HepG2 (cell line): Measurements from ENCODE around the gene CCDC178. TPM values are rescaled to one million over a fixed set of nuclear protein-coding genes. Genes with fewer than 3 reads are reported as not detected.
A peak's percentile ranks its signal among the peaks of the same experiment; 100 is the strongest.

Experiments
- ATAC-seq: fragments of 200-7000 bp; cut with Tn5 transposase; 3 replicates; pipeline ENCODE4 v1.9.1; 2020; ENCODE audit warnings: mild to moderate bottlenecking, moderate library complexity
- BruUV-seq: library from RNA; stranded (reverse); fragments of 400-500 nt; replicated peaks from 2 replicates; lab custom pipeline; 2021; lab: Mats Ljungman, UMichigan
- CTCF ChIA-PET: fragments of 300-600 bp; formaldehyde crosslinking; extraction: SDS; loops from one replicate; lab custom pipeline; 2021; ENCODE audit warnings: low total read pairs, inconsistent platforms, low intra/inter-chr PET ratio; lab: Yijun Ruan, JAX
- POLR2A ChIA-PET: fragments of 350-600 bp; sonication (Branson Sonifier 250); formaldehyde crosslinking; loops from one replicate; lab custom pipeline; 2020; ENCODE audit warnings: antibody characterized with exemption, inconsistent platforms; lab: Yijun Ruan, JAX
- DNase-seq: peaks from one replicate; pipeline ENCODE4 v3.0.0-alpha.2; 2015; ENCODE audit warnings: low spot score
- FAIRE-seq: peaks from 3 replicates; lab custom pipeline; 2011; peaks lifted over from hg19 to GRCh38; lab: Jason Lieb, UNC
- H2AFZ ChIP-seq: one replicate; pipeline ENCODE4 v1.6.1; 2011; ENCODE audit warnings: low read length, inconsistent platforms
- H3K27ac ChIP-seq: fragments of 300-600 bp; 3 replicates; pipeline ENCODE4 v1.8.0; 2011; ENCODE audit warnings: mixed run types, mild to moderate bottlenecking, mixed read lengths, low read length, inconsistent platforms; ENCODE audit not compliant: insufficient read depth; ENCODE audit errors: extremely low read length
- H3K27me3 ChIP-seq, 2 experiments: fragments of 200-600 bp in 1 of 2; 2 replicates in 1 of 2; 3 replicates in 1 of 2; pipeline versions ENCODE4 v1.6.0 to v1.8.0; 2011; ENCODE audit warnings: low read length in 2 of 2, mild to moderate bottlenecking in 2 of 2, moderate library complexity in 2 of 2, inconsistent platforms in 1 of 2; ENCODE audit not compliant: insufficient read depth in 2 of 2, control insufficient read depth in 1 of 2
- H3K36me3 ChIP-seq, 2 experiments: fragments of 200-600 bp in 1 of 2; replicated peaks in 1 of 2; 2 replicates in 1 of 2; 3 replicates in 1 of 2; pipeline versions ENCODE4 v1.5.1 to v1.8.0; 2011; ENCODE audit warnings: low read length in 2 of 2, inconsistent platforms in 1 of 2; ENCODE audit not compliant: insufficient read depth in 2 of 2, control insufficient read depth in 1 of 2
- H3K4me1 ChIP-seq: 2 replicates; pipeline ENCODE4 v1.5.1; 2012; ENCODE audit warnings: low read length, inconsistent platforms; ENCODE audit not compliant: insufficient read depth
- H3K4me2 ChIP-seq: 2 replicates; pipeline ENCODE4 v1.6.0; 2011; ENCODE audit warnings: low read depth, low read length, inconsistent platforms
- H3K4me3 ChIP-seq, 3 experiments: fragments of 200-600 bp in 1 of 3; sonication (generic), shearing (Covaris generic) in 1 of 3; replicated peaks in 1 of 3; 2 replicates each; pipeline ENCODE4 v1.5.1; 2011 to 2016; ENCODE audit warnings: low read length in 3 of 3, inconsistent platforms in 2 of 3, low read depth in 2 of 3, mild to moderate bottlenecking in 2 of 3, control low read depth in 1 of 3, mixed read lengths in 1 of 3; ENCODE audit not compliant: insufficient read depth in 1 of 3
- H3K79me2 ChIP-seq: one replicate; pipeline ENCODE4 v1.6.1; 2011; ENCODE audit warnings: low read length, inconsistent platforms; ENCODE audit not compliant: insufficient read depth
- H3K9ac ChIP-seq: 2 replicates; pipeline ENCODE4 v1.6.0; 2011; ENCODE audit warnings: mild to moderate bottlenecking, low read depth, low read length, inconsistent platforms; ENCODE audit not compliant: insufficient read depth
- H3K9me3 ChIP-seq: 2 replicates; pipeline ENCODE4 v1.5.1; 2012; ENCODE audit warnings: mild to moderate bottlenecking, low read length
- H4K20me1 ChIP-seq: 2 replicates; pipeline ENCODE4 v1.6.0; 2011; ENCODE audit warnings: inconsistent platforms, mild to moderate bottlenecking, low read length, moderate library complexity; ENCODE audit not compliant: insufficient read depth
- BHLHE40 ChIP-seq: IDR thresholded peaks from 2 replicates; pipeline ENCODE4 v1.6.1; 2011; ENCODE audit warnings: low read length, improper control_type of control experiment
- SMC3 ChIP-seq: IDR thresholded peaks from 2 replicates; pipeline ENCODE4 v1.6.1; 2011; ENCODE audit warnings: low read length, improper control_type of control experiment
- ZBTB21 ChIP-seq: sonication (generic); formaldehyde crosslinking; IDR thresholded peaks from 2 replicates; pipeline ENCODE4 v1.4.0; 2020; ENCODE audit warnings: missing genetic modification reagents
- ZNF343 ChIP-seq: sonication (generic); formaldehyde crosslinking; IDR thresholded peaks from 2 replicates; pipeline ENCODE4 v1.4.0; 2020; ENCODE audit warnings: mild to moderate bottlenecking, missing genetic modification reagents
- ZNF552 ChIP-seq: sonication (generic); formaldehyde crosslinking; IDR thresholded peaks from 2 replicates; pipeline ENCODE4 v1.9.0; 2022; ENCODE audit warnings: missing genetic modification reagents, mild to moderate bottlenecking, borderline replicate concordance
- WGBS: methylation state at CpG from one replicate; pipeline ENCODE4 v1.1.6; 2017; ENCODE audit warnings: low lambda C conversion rate; 5-methylcytosine and 5-hydroxymethylcytosine counted together
- in situ Hi-C: cut with HindIII; loops from 2 replicates; pipeline ENCODE4 v1.10.0; 2017; ENCODE audit warnings: low pct_unique_long_range_greater_than_20kb; ENCODE audit not compliant: extremely low pct_ligation_motif_present
- intact Hi-C: fragments of 100-400 bp; cut with micrococcal nuclease; formaldehyde crosslinking; loops from one replicate; pipeline ENCODE4 v1.10.0; 2022; ENCODE audit not compliant: unreplicated experiment
- polyA plus RNA-seq, 8 experiments: library from polyadenylated mRNA; depleted of rRNA in 3 of 8; stranded (reverse) in 7 of 8; unstranded in 1 of 8; fragments of >200 nt; fragmentation: Illumina TruSeq in 4 of 8; extraction: Trizol in 4 of 8; gene quantifications; 2 replicates each; pipeline versions ENCODE4 v1.2.1 to v1.2.3, GENCODE V29; 2011 to 2016; ENCODE audit warnings: low read depth in 4 of 8, missing spikeins in 1 of 8, mixed read lengths in 1 of 8; ENCODE audit not compliant: insufficient read depth in 1 of 8
- total RNA-seq, 5 experiments: library from RNA; depleted of rRNA; stranded (reverse); fragments of >200 nt; fragmentation: Illumina TruSeq; extraction: Trizol; gene quantifications; 2 replicates each; pipeline ENCODE4 v1.2.3, GENCODE V29; 2016; ENCODE audit warnings: low read depth in 1 of 5
- TF ChIP-seq, protein P1 (sequence below): sonication (generic); formaldehyde crosslinking; conservative IDR thresholded peaks from 2 replicates; pipeline ENCODE4 v1.4.0; 2020; ENCODE audit warnings: mild to moderate bottlenecking, missing genetic modification reagents, moderate library complexity
- TF ChIP-seq, protein P2 (sequence below): sonication (generic); formaldehyde crosslinking; IDR thresholded peaks from 2 replicates; pipeline ENCODE4 v1.8.0; 2023; ENCODE audit warnings: mild to moderate bottlenecking, missing genetic modification reagents
- TF ChIP-seq, protein P3 (sequence below): sonication (generic); formaldehyde crosslinking; IDR thresholded peaks from 2 replicates; pipeline ENCODE4 v1.8.0; 2022; ENCODE audit warnings: missing genetic modification reagents, mild to moderate bottlenecking, inconsistent platforms, borderline replicate concordance
- TF ChIP-seq, protein P4 (sequence below): IDR thresholded peaks from 2 replicates; pipeline ENCODE4 v1.4.0; 2020; ENCODE audit warnings: mild to moderate bottlenecking, missing genetic modification reagents
- TF ChIP-seq, protein P5 (sequence below): sonication (generic); formaldehyde crosslinking; IDR thresholded peaks from 2 replicates; pipeline ENCODE4 v1.8.1; 2023; ENCODE audit warnings: missing genetic modification reagents, inconsistent platforms, borderline replicate concordance

Gene CCDC178
- total and polyA plus RNA-seq, 2 of the 13 experiments (the other 11 are each of a cell fraction or from before 2014, with no cell fraction given) = not detected

DNA sequence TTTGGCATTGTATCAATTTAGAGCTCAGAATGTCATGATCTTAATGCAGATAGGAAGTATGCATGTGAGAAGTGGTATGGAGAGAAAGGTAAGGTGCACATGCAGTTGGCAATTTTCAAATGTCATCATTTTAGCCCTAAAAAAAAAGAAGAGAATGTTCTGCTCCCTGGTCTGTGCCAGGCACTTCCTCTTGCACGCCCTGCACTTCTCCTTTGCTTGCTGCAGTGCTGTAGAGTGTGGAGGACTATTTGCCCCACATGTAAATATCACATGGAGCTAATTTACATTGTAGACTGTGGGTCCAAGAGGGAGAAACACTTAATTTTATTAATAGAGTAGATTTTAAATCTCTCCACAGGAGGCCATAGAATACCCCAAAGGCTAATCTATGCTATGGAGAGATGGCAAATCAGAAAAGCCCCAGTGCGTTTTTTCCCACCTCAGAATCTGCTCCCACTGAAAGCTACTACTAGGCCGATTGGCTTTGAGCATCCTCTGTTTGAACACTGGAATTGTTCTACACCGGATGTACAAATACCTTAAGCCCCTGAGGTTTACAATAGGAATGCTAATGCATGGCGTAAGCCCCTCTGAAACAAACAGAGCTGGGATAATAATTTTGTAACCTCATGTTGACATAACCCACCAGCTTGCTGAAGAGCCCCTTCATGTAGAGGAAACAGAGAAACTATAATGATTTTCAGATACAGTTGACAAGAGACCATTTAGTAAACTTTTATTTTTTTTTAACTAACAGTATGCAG is 530.5 kb downstream of the CCDC178 start (continued):
- TF ChIP-seq, protein P1, sequence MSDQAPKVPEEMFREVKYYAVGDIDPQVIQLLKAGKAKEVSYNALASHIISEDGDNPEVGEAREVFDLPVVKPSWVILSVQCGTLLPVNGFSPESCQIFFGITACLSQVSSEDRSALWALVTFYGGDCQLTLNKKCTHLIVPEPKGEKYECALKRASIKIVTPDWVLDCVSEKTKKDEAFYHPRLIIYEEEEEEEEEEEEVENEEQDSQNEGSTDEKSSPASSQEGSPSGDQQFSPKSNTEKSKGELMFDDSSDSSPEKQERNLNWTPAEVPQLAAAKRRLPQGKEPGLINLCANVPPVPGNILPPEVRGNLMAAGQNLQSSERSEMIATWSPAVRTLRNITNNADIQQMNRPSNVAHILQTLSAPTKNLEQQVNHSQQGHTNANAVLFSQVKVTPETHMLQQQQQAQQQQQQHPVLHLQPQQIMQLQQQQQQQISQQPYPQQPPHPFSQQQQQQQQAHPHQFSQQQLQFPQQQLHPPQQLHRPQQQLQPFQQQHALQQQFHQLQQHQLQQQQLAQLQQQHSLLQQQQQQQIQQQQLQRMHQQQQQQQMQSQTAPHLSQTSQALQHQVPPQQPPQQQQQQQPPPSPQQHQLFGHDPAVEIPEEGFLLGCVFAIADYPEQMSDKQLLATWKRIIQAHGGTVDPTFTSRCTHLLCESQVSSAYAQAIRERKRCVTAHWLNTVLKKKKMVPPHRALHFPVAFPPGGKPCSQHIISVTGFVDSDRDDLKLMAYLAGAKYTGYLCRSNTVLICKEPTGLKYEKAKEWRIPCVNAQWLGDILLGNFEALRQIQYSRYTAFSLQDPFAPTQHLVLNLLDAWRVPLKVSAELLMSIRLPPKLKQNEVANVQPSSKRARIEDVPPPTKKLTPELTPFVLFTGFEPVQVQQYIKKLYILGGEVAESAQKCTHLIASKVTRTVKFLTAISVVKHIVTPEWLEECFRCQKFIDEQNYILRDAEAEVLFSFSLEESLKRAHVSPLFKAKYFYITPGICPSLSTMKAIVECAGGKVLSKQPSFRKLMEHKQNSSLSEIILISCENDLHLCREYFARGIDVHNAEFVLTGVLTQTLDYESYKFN = 0 out of 2 replicates have a peak, but pooled peaks have one; percentile 13
- TF ChIP-seq ZNF343 (CRISPR knock-in tag) = no peak
- TF ChIP-seq, all 625 proteins: peak for 12

DNA sequence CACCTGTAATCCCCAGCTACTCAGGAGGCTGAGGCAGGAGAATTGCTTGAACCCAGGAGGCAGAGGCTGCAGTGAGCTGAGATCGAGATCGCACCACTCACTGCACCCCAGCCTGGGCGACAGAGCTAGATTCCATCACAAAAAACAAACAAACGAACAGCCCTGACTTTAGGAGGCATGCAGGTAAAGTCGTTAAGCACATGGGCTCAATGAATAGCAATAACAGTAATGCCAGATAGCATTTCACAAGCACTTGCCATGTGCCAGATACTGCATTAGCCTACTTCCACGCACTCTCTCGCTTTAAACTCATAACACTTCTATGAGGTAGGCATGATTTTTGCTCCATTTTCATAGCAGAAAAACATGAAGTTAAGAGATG is 532.1 kb downstream of the CCDC178 start:
- no peak for DNase-seq
- in situ Hi-C loops (no loop called here), intact Hi-C loops (no loop called here)
- Histone ChIP-seq H2AFZ (no peak overlapping the region), H3K27me3 (peaks cover 0 to 19% of the 10 kb centered on the region in 2 experiments; a peak in 2 of 5 replicates), H3K4me2 (no peak overlapping the region), H3K9me3 (no peaks in the 10 kb centered on the region), H3K27ac (no peak overlapping the region), H3K4me3 (no peak overlapping the region), H3K4me1 (peaks cover 27% of the 10 kb centered on the region), H3K79me2 (no peaks in the 10 kb centered on the region), H3K9ac (no peak overlapping the region), H3K36me3 (no peaks in the 10 kb centered on the region), H4K20me1 (no peaks in the 10 kb centered on the region)
- WGBS = 71% methylated on average over 7 of the region's 7 CpGs
- ChIA-PET POLR2A (no interaction called here), CTCF (no interaction called here)
- no peak for ATAC-seq
- FAIRE-seq = no peak
- BruUV-seq = no TSS peak
- TF ChIP-seq ZNF552 (CRISPR knock-in tag) = no peak
- TF ChIP-seq, protein P2, sequence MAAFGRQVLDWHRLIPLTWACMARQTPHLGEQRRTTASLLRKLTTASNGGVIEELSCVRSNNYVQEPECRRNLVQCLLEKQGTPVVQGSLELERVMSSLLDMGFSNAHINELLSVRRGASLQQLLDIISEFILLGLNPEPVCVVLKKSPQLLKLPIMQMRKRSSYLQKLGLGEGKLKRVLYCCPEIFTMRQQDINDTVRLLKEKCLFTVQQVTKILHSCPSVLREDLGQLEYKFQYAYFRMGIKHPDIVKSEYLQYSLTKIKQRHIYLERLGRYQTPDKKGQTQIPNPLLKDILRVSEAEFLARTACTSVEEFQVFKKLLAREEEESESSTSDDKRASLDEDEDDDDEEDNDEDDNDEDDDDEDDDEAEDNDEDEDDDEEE = no peak
- TF ChIP-seq BHLHE40 = no peak
- TF ChIP-seq ZBTB21 (CRISPR knock-in tag) = no peak
- TF ChIP-seq, protein P3, sequence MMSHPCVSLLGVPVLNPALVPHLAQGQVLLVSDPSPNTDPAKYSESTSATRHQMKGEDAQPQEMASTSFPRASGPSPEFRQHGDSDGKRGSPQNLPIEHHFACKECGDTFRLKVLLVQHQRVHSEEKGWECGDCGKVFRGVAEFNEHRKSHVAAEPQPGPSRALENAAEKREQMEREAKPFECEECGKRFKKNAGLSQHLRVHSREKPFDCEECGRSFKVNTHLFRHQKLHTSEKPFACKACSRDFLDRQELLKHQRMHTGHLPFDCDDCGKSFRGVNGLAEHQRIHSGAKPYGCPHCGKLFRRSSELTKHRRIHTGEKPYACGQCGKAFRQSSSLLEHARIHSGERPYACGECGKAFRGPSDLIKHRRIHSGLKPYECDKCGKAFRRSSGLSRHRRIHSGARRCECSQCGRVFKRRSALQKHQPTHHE (CRISPR knock-in tag) = no peak
- TF ChIP-seq, protein P4, sequence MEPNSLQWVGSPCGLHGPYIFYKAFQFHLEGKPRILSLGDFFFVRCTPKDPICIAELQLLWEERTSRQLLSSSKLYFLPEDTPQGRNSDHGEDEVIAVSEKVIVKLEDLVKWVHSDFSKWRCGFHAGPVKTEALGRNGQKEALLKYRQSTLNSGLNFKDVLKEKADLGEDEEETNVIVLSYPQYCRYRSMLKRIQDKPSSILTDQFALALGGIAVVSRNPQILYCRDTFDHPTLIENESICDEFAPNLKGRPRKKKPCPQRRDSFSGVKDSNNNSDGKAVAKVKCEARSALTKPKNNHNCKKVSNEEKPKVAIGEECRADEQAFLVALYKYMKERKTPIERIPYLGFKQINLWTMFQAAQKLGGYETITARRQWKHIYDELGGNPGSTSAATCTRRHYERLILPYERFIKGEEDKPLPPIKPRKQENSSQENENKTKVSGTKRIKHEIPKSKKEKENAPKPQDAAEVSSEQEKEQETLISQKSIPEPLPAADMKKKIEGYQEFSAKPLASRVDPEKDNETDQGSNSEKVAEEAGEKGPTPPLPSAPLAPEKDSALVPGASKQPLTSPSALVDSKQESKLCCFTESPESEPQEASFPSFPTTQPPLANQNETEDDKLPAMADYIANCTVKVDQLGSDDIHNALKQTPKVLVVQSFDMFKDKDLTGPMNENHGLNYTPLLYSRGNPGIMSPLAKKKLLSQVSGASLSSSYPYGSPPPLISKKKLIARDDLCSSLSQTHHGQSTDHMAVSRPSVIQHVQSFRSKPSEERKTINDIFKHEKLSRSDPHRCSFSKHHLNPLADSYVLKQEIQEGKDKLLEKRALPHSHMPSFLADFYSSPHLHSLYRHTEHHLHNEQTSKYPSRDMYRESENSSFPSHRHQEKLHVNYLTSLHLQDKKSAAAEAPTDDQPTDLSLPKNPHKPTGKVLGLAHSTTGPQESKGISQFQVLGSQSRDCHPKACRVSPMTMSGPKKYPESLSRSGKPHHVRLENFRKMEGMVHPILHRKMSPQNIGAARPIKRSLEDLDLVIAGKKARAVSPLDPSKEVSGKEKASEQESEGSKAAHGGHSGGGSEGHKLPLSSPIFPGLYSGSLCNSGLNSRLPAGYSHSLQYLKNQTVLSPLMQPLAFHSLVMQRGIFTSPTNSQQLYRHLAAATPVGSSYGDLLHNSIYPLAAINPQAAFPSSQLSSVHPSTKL (CRISPR knock-in tag) = no peak
- no peak for TF ChIP-seq SMC3
- TF ChIP-seq, protein P5, sequence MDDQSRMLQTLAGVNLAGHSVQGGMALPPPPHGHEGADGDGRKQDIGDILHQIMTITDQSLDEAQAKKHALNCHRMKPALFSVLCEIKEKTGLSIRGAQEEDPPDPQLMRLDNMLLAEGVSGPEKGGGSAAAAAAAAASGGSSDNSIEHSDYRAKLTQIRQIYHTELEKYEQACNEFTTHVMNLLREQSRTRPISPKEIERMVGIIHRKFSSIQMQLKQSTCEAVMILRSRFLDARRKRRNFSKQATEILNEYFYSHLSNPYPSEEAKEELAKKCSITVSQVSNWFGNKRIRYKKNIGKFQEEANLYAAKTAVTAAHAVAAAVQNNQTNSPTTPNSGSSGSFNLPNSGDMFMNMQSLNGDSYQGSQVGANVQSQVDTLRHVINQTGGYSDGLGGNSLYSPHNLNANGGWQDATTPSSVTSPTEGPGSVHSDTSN (CRISPR knock-in tag) = no peak
